MCF 10A (cell line): Measurements from ENCODE around the gene FAHD1. TPM values are rescaled to one million over a fixed set of nuclear protein-coding genes. Genes with fewer than 3 reads are reported as not detected.

Experiments
- BruUV-seq: library from RNA; stranded (reverse); fragments of 400-500 nt; replicated peaks from 2 replicates; lab custom pipeline; 2021; lab: Mats Ljungman, UMichigan
- CTCF ChIA-PET: fragments of 300-600 bp; sonication (Branson Sonifier 250); formaldehyde crosslinking; extraction: SDS; loops from one replicate; lab custom pipeline; 2021; ENCODE audit warnings: antibody characterized with exemption, inconsistent platforms; lab: Yijun Ruan, JAX
- POLR2A ChIA-PET: fragments of 300-600, 350-650 bp; sonication (Branson Sonifier 250); formaldehyde crosslinking; extraction: SDS; loops from one replicate; lab custom pipeline; 2020; ENCODE audit warnings: antibody characterized with exemption, inconsistent platforms; lab: Yijun Ruan, JAX
- DNase-seq: peaks from one replicate; pipeline ENCODE4 v3.0.0-alpha.2; 2018; ENCODE audit not compliant: unreplicated experiment
- H3K27ac Mint-ChIP-seq: one replicate; pipeline ENCODE4 v1.8.0; 2022; ENCODE audit warnings: mild to moderate bottlenecking, low read depth, mixed read lengths; ENCODE audit not compliant: unreplicated experiment
- H3K27me3 Mint-ChIP-seq: one replicate; pipeline ENCODE4 v1.8.0; 2022; ENCODE audit warnings: mixed read lengths; ENCODE audit not compliant: insufficient read depth, unreplicated experiment
- H3K36me3 Mint-ChIP-seq: one replicate; pipeline ENCODE4 v1.8.0; 2022; ENCODE audit warnings: mild to moderate bottlenecking, moderate library complexity, mixed read lengths; ENCODE audit not compliant: insufficient read depth, unreplicated experiment
- H3K4me1 Mint-ChIP-seq: one replicate; pipeline ENCODE4 v1.8.0; 2022; ENCODE audit warnings: mixed read lengths; ENCODE audit not compliant: insufficient read depth, unreplicated experiment
- H3K4me3 Mint-ChIP-seq: one replicate; pipeline ENCODE4 v1.8.0; 2022; ENCODE audit warnings: mild to moderate bottlenecking, moderate library complexity, mixed read lengths; ENCODE audit not compliant: unreplicated experiment
- H3K9me3 Mint-ChIP-seq: one replicate; pipeline ENCODE4 v1.8.0; 2022; ENCODE audit warnings: mixed read lengths; ENCODE audit not compliant: unreplicated experiment
- CTCF ChIP-seq: fragments of 200-600 bp; IDR thresholded peaks from one replicate; pipeline ENCODE4 v1.8.0; 2022; ENCODE audit warnings: antibody characterized with exemption, mild to moderate bottlenecking; ENCODE audit not compliant: unreplicated experiment
- intact Hi-C: fragments of 100-400 bp; cut with micrococcal nuclease; formaldehyde crosslinking; loops from 2 replicates; pipeline ENCODE4 v1.14.1; 2022
- total RNA-seq: library from RNA; stranded (reverse); gene quantifications from 2 replicates; pipeline ENCODE4 v1.2.3, GENCODE V29; 2022

The FAHD1 gene
- total RNA-seq, 1 experiment from 2014 or later = 21.4 TPM

- DNase-seq = no peak
- BruUV-seq = no TSS peak
- no peak for TF ChIP-seq CTCF
- Mint-ChIP-seq H3K27me3 (no peaks in the 10 kb centered on the region), H3K9me3 (no peaks in the 10 kb centered on the region), H3K4me1 (no peaks in the 10 kb centered on the region), H3K27ac (no peak overlapping the region), H3K4me3 (no peak overlapping the region), H3K36me3 (peaks cover 58% of the 10 kb centered on the region)
- ChIA-PET CTCF (interaction anchor here (0.7 kb wide), 1 partner anchor 189 kb away, joined by 3 read pairs; no protein-coding TSS in a partner anchor), POLR2A (no interaction called here)
- intact Hi-C loops = no loop called here
Observed at GRCh38 chr16:1817716-1818115, 9.3 kb upstream of the FAHD1 start.

- ChIA-PET CTCF (no interaction called here), POLR2A (no interaction called here)
- no peak for TF ChIP-seq CTCF
- H3K36me3 Mint-ChIP-seq = peaks cover 52% of the 10 kb centered on the region
- H3K9me3 Mint-ChIP-seq = no peaks in the 10 kb centered on the region
- H3K27me3 Mint-ChIP-seq = no peaks in the 10 kb centered on the region
- H3K4me1 Mint-ChIP-seq = no peaks in the 10 kb centered on the region
- no peak for DNase-seq
- no peak overlapping the region for H3K4me3 Mint-ChIP-seq
- BruUV-seq = no TSS peak
- H3K27ac Mint-ChIP-seq = no peak overlapping the region
- intact Hi-C loops = no loop called here
Observed at GRCh38 chr16:1818204-1818872, 8.7 kb upstream of the FAHD1 start.

- CTCF ChIA-PET = no interaction called here
- intact Hi-C loops = no loop called here
- no peak for TF ChIP-seq CTCF
- BruUV-seq = no TSS peak
- H3K27ac Mint-ChIP-seq = no peak overlapping the region
- POLR2A ChIA-PET = no interaction called here
- H3K9me3 Mint-ChIP-seq = no peaks in the 10 kb centered on the region
- no peak for DNase-seq
- peaks cover 52% of the 10 kb centered on the region for H3K36me3 Mint-ChIP-seq
- H3K4me3 Mint-ChIP-seq = no peak overlapping the region
- no peaks in the 10 kb centered on the region for H3K4me1 Mint-ChIP-seq
- H3K27me3 Mint-ChIP-seq = no peaks in the 10 kb centered on the region
Observed at GRCh38 chr16:1818873-1819525, 8.0 kb upstream of the FAHD1 start.

- intact Hi-C loops = no loop called here
- H3K27me3 Mint-ChIP-seq = no peaks in the 10 kb centered on the region
- no peak overlapping the region for H3K4me3 Mint-ChIP-seq
- H3K4me1 Mint-ChIP-seq = no peaks in the 10 kb centered on the region
- ChIA-PET POLR2A (interaction anchor here (1.7 kb wide), 1 partner anchor 37 kb away, joined by 6 read pairs; the partner anchor contains the start of genes NUBP2 and SPSB3), CTCF (no interaction called here)
- TF ChIP-seq CTCF = no peak
- no peaks in the 10 kb centered on the region for H3K9me3 Mint-ChIP-seq
- H3K36me3 Mint-ChIP-seq = peaks cover 49% of the 10 kb centered on the region
- no peak for DNase-seq
- no TSS peak for BruUV-seq
- H3K27ac Mint-ChIP-seq = no peak overlapping the region
Observed at GRCh38 chr16:1819611-1820010, 7.4 kb upstream of the FAHD1 start.
